Mucosa of descending colon (tissue), 3 donors: Measurements from ENCODE around the gene DNAJC15. TPM values are rescaled to one million over a fixed set of nuclear protein-coding genes. Genes with fewer than 3 reads are reported as not detected.

Experiments
- ATAC-seq: fragments of 200-7000 bp; cut with Tn5 transposase; one replicate; pipeline ENCODE4 v1.9.1; 2020; ENCODE audit warnings: mild to moderate bottlenecking, moderate library complexity
- DNase-seq, 3 donors: peaks; one replicate each; pipeline ENCODE4 v3.0.0-alpha.2; 2020
- H3K36me3 ChIP-seq: fragments of 200-600 bp; one replicate; pipeline ENCODE4 v1.8.0; 2021; ENCODE audit warnings: low read depth, mild to moderate bottlenecking
- H3K4me1 ChIP-seq: fragments of 200-600 bp; one replicate; pipeline ENCODE4 v1.8.0; 2021; ENCODE audit warnings: low read depth, mild to moderate bottlenecking
- H3K4me3 ChIP-seq: fragments of 200-600 bp; one replicate; pipeline ENCODE4 v1.8.0; 2021; ENCODE audit warnings: mild to moderate bottlenecking
- H3K9me3 ChIP-seq: fragments of 200-600 bp; one replicate; pipeline ENCODE4 v1.8.0; 2021; ENCODE audit warnings: mild to moderate bottlenecking
- intact Hi-C, 2 donors: fragments of 100-400 bp; cut with DNase I in 1 of 2; cut with micrococcal nuclease in 1 of 2; formaldehyde crosslinking; loops; one replicate each; pipeline versions ENCODE4 v1.11.0 to v1.11.1; 2022; cut with DNase I, micrococcal nuclease
- total RNA-seq, 3 donors: library from RNA; stranded (reverse); fragmentation: NEBNext Ultra II Directional in 2 of 3; extraction: Animal tissue kit (Norgen Biotek cat#: 25700) in 2 of 3; gene quantifications; one replicate each; pipeline versions ENCODE4 v1.2.1 to v1.2.4, GENCODE V29; 2021 to 2023
- TF ChIP-seq, protein P1 (sequence below): fragments of 200-600 bp; IDR thresholded peaks from one replicate; pipeline ENCODE4 v1.8.0; 2022; ENCODE audit warnings: antibody characterized with exemption, mild to moderate bottlenecking
- donor health status: DM: no; HTN: no; CAD: no; lungs with moderate emphysema.
- donor health status: DM: no; HTN: no; CAD: no.
- donor health status: DM: no; HTN: yes; CAD: no.

DNAJC15 gene
- total RNA-seq, 3 donors from 2014 or later: 15.9 to 29.7 (median 27.2) TPM

- no peak for ATAC-seq
- no peak overlapping the region for H3K4me3 ChIP-seq
- H3K4me1 ChIP-seq: no peaks in the 10 kb centered on the region
- intact Hi-C loops: no loop called here
- no peaks in the 10 kb centered on the region for H3K9me3 ChIP-seq
- H3K36me3 ChIP-seq: no peaks in the 10 kb centered on the region
- TF ChIP-seq, protein P1, sequence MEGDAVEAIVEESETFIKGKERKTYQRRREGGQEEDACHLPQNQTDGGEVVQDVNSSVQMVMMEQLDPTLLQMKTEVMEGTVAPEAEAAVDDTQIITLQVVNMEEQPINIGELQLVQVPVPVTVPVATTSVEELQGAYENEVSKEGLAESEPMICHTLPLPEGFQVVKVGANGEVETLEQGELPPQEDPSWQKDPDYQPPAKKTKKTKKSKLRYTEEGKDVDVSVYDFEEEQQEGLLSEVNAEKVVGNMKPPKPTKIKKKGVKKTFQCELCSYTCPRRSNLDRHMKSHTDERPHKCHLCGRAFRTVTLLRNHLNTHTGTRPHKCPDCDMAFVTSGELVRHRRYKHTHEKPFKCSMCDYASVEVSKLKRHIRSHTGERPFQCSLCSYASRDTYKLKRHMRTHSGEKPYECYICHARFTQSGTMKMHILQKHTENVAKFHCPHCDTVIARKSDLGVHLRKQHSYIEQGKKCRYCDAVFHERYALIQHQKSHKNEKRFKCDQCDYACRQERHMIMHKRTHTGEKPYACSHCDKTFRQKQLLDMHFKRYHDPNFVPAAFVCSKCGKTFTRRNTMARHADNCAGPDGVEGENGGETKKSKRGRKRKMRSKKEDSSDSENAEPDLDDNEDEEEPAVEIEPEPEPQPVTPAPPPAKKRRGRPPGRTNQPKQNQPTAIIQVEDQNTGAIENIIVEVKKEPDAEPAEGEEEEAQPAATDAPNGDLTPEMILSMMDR: no peak
- DNase-seq: no peak
Observed at GRCh38 chr13:42999491-42999890, 23.9 kb upstream of the DNAJC15 start.

DNA sequence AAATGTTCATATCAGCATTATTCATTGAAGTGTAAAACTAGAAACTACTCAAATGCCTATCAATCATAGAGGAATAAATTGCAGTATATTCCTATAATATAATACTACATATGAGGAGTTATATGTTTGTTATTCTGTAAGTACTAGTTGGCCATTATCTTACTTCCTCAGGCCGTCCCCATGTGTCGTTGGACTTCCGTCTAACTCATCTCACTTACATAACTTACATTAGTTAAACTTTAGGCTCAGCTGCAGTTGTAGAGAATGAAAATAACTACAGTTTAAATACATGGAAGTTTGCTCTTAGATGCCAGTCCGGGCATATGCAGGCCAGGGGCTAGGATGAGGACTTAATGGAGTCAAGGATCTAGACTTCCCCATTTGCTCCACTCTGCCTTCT, 22.7 kb upstream of the DNAJC15 start:
- Histone ChIP-seq H3K4me3 (no peak overlapping the region), H3K36me3 (no peaks in the 10 kb centered on the region), H3K4me1 (no peaks in the 10 kb centered on the region), H3K9me3 (no peaks in the 10 kb centered on the region)
- DNase-seq (no peak), ATAC-seq (no peak)
- intact Hi-C loops: no loop called here
- TF ChIP-seq, protein P1: no peak

DNA sequence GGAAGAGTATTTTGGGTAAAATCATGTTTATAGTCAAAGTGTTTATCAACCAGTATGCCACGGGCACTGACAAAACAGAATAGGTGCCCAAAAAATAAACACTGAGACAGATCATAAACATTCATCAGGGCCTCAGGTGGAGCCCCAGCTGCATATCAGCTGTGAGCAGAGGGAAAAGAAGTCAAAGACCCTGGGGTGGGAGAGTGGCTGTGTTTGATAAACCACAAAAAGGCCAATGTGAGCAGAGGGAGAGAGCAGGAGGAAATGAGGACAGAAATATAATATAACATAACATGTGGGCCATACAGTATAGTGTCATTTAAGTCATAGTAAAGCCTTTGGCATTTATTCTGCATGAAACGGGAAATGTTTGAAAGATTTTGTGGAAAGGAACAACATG, 21.4 kb upstream of the DNAJC15 start:
- TF ChIP-seq, protein P1: no peak
- H3K36me3 ChIP-seq: no peaks in the 10 kb centered on the region
- H3K4me1 ChIP-seq: no peaks in the 10 kb centered on the region
- intact Hi-C loops: no loop called here
- ATAC-seq: no peak
- DNase-seq: no peak
- H3K9me3 ChIP-seq: no peaks in the 10 kb centered on the region
- no peak overlapping the region for H3K4me3 ChIP-seq

DNA sequence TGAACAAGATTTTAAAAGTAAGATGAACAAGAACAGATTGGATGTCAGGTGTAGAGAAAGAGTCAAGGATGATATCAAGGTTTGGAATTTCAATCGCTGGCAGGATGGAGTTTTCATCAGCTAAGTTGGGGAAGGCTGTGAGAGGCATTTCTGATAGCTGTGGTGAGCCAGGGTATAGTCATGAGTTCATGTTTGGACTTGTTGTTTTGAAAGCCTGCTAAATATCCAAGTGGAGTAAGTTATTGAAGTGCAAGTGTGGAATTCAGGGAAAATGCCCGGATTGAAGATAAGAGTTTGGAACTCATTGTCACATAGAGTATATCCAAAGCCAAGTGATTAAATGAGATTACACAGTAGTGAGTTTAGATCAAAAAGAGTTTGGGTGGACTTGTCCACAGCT, 20.4 kb upstream of the DNAJC15 start:
- intact Hi-C loops: no loop called here
- TF ChIP-seq, protein P1: no peak
- no peak for ATAC-seq

GRCh38 chr13:43003729-43004128, 19.7 kb upstream of the DNAJC15 start:
- Histone ChIP-seq H3K4me1 (no peaks in the 10 kb centered on the region), H3K36me3 (no peaks in the 10 kb centered on the region), H3K4me3 (no peak overlapping the region), H3K9me3 (no peaks in the 10 kb centered on the region)
- ATAC-seq (no peak), DNase-seq (no peak)
- TF ChIP-seq, protein P1: no peak
- intact Hi-C loops: no loop called here

More for the DNA sequence above, 20.4 kb upstream of the DNAJC15 start:
- DNase-seq: no peak
- H3K4me1 ChIP-seq: no peaks in the 10 kb centered on the region
- no peaks in the 10 kb centered on the region for H3K36me3 ChIP-seq
- H3K9me3 ChIP-seq: no peaks in the 10 kb centered on the region
- no peak overlapping the region for H3K4me3 ChIP-seq
